ENCODE results near the gene DCHS1.

DCHS1 gene

DNA sequence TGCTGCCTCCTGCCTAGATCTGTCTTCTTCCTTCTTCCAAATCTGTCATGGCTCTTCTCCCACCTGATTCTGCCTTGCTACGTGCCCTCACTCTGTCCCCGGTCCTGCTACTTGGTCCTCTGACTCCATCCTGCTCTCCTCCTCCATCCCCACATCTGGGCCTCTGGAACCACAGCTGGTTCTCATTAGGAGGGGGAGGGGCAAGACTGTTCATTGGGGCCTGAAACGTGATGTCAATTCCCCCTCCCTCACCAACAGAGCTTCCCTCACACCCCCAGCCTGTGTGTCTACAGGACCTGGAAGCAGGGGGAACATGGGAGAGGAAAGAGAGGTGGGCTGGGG is 9.1 kb downstream of the DCHS1 start:
- Histone ChIP-seq H3K4me2 (ENCODE audit: low read length) (peak overlapping the region; percentile 80), H3K27me3 (ENCODE audit: low read depth, low read length) (peaks cover 19% of the 10 kb centered on the region; the same call in 1 of the 2 replicates), H4K20me1 (ENCODE audit: insufficient read depth, low read length) (no peaks in the 10 kb centered on the region), H3K4me3 (ENCODE audit: low read length) (peak overlapping the region; percentile 63), H3K9me3 (ENCODE audit: insufficient read depth, low read length) (no peaks in the 10 kb centered on the region), H3K27ac (ENCODE audit: low read length) (peak overlapping the region; percentile 65), H3K9ac (ENCODE audit: low read length) (peak overlapping the region; percentile 63), H3K4me1 (ENCODE audit: low read length) (peaks cover 27% of the 10 kb centered on the region), H3K36me3 (replicated peaks; ENCODE audit: low read depth, low read length) (no peaks in the 10 kb centered on the region), H3K79me2 (ENCODE audit: low read length) (no peaks in the 10 kb centered on the region), H2AFZ (ENCODE audit: low read depth, low read length) (peak overlapping the region; percentile 60)
- no peak for TF ChIP-seq EZH2phosphoT487 (IDR thresholded peaks at IDR 0.05; ENCODE audit: low read depth)
- TF ChIP-seq, protein P1, sequence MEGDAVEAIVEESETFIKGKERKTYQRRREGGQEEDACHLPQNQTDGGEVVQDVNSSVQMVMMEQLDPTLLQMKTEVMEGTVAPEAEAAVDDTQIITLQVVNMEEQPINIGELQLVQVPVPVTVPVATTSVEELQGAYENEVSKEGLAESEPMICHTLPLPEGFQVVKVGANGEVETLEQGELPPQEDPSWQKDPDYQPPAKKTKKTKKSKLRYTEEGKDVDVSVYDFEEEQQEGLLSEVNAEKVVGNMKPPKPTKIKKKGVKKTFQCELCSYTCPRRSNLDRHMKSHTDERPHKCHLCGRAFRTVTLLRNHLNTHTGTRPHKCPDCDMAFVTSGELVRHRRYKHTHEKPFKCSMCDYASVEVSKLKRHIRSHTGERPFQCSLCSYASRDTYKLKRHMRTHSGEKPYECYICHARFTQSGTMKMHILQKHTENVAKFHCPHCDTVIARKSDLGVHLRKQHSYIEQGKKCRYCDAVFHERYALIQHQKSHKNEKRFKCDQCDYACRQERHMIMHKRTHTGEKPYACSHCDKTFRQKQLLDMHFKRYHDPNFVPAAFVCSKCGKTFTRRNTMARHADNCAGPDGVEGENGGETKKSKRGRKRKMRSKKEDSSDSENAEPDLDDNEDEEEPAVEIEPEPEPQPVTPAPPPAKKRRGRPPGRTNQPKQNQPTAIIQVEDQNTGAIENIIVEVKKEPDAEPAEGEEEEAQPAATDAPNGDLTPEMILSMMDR (IDR thresholded peaks at IDR 0.05; ENCODE audit: low read depth, low read length): no peak

DNA sequence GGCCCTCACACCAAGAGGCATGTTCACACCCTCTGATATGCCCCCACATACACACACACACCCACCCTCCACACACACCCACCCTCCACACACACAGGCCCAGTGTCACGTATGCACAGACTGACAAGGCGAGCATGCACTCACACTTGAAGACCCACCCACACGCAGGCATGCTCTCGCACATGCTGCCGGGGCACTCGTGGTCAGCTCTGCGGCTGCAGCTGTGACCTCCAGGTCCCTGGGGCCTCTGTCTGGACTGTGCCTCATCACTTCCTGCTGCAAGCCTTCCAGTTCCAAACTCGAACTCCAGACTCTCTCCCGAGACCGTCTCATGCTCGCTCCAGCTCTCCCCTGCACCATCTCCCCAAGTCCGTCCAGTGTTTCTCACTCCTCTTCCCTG is 9.5 kb downstream of the DCHS1 start:
- H3K9ac ChIP-seq (ENCODE audit: low read length): no peak overlapping the region
- TF ChIP-seq, protein P1 (IDR thresholded peaks at IDR 0.05; ENCODE audit: low read depth, low read length): no peak
- no peak for TF ChIP-seq EZH2phosphoT487 (IDR thresholded peaks at IDR 0.05; ENCODE audit: low read depth)
- peak overlapping the region; percentile 80 for H3K4me2 ChIP-seq (ENCODE audit: low read length)
- no peak overlapping the region for H3K4me3 ChIP-seq (ENCODE audit: low read length)
- no peaks in the 10 kb centered on the region for H4K20me1 ChIP-seq (ENCODE audit: insufficient read depth, low read length)
- H3K27me3 ChIP-seq (ENCODE audit: low read depth, low read length): 0 out of 2 replicates have a peak, but pooled peaks cover 14% of the 10 kb centered on the region
- no peaks in the 10 kb centered on the region for H3K9me3 ChIP-seq (ENCODE audit: insufficient read depth, low read length)
- no peaks in the 10 kb centered on the region for H3K79me2 ChIP-seq (ENCODE audit: low read length)
- no peaks in the 10 kb centered on the region for H3K36me3 ChIP-seq (replicated peaks; ENCODE audit: low read depth, low read length)
- no peak overlapping the region for H3K27ac ChIP-seq (ENCODE audit: low read length)
- H2AFZ ChIP-seq (ENCODE audit: low read depth, low read length): no peak overlapping the region
- peaks cover 27% of the 10 kb centered on the region for H3K4me1 ChIP-seq (ENCODE audit: low read length)

DNA sequence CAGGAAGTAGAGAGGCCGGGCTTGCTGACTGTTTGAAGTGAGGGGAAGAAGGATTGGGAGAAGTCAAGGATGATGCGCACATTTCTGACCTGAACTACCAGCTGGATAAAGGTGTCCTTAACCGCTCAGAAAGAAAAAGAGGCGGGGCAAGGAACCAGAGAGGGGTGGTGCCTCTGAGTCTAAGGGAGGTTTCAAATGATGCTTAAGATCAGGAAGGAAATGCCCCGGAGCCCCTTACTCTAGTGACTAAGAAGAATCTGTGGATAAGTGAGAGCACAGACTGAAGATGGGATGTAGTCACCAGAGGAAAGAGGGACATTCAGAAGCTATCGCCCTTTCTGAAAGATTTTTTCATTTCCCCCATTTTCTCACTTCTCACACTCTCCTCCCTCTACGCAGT is 12.7 kb downstream of the DCHS1 start:
- Histone ChIP-seq H3K27me3 (ENCODE audit: low read depth, low read length) (0 out of 2 replicates have a peak, but pooled peaks cover 9% of the 10 kb centered on the region), H3K36me3 (replicated peaks; ENCODE audit: low read depth, low read length) (no peaks in the 10 kb centered on the region)

DNA sequence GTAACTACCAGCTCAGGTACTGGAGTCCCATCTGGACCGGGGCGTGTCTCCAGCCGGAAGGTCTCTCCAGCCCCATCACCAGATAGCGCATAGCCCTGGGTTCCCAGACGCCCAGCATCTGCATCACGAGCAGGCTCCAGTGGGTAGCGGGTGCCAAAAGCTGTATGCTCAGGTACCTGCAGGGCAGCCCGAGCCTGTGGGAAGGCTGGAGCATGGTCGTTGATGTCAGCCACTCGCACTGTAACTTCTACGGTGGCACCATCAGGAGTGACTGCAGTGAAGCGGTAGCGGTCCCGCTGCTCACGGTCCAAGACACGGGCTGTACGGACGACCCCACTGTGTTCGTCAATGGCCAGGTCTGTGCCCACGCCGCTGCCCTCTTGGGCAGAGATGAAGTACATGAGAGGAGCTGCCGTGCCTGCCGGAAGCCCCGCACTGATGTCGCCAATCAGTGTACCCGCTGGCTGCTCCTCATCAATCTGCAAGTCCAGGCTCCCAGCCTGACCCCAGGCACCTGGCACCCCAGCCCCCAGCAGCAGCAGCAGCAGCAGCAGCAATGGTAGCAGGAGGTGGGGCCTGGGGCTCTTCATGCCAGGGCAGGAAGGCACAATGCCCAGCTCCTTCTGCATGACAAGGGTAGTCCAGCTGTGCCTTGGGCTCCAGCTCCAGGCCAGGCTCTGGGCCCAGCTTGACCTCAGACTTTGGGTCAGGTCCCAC is 14.5 kb downstream of the DCHS1 start:
- no peaks in the 10 kb centered on the region for H3K36me3 ChIP-seq (replicated peaks; ENCODE audit: low read depth, low read length)
- TF ChIP-seq, protein P1 (IDR thresholded peaks at IDR 0.05; ENCODE audit: low read depth, low read length): no peak
- TF ChIP-seq EZH2phosphoT487 (IDR thresholded peaks at IDR 0.05; ENCODE audit: low read depth): no peak

More for the DNA sequence above, 12.7 kb downstream of the DCHS1 start:
- no peaks in the 10 kb centered on the region for H3K9me3 ChIP-seq (ENCODE audit: insufficient read depth, low read length)
- H3K4me3 ChIP-seq (ENCODE audit: low read length): no peak overlapping the region
- no peaks in the 10 kb centered on the region for H3K79me2 ChIP-seq (ENCODE audit: low read length)
- no peaks in the 10 kb centered on the region for H4K20me1 ChIP-seq (ENCODE audit: insufficient read depth, low read length)
- H3K4me2 ChIP-seq (ENCODE audit: low read length): no peak overlapping the region
- no peak overlapping the region for H3K9ac ChIP-seq (ENCODE audit: low read length)
- no peak overlapping the region for H3K27ac ChIP-seq (ENCODE audit: low read length)
- H2AFZ ChIP-seq (ENCODE audit: low read depth, low read length): no peak overlapping the region
- no peak for TF ChIP-seq EZH2phosphoT487 (IDR thresholded peaks at IDR 0.05; ENCODE audit: low read depth)
- TF ChIP-seq, protein P1 (IDR thresholded peaks at IDR 0.05; ENCODE audit: low read depth, low read length): no peak
- peaks cover 20% of the 10 kb centered on the region for H3K4me1 ChIP-seq (ENCODE audit: low read length)

More for the DNA sequence above, 14.5 kb downstream of the DCHS1 start:
- no peak overlapping the region for H3K27ac ChIP-seq (ENCODE audit: low read length)
- peaks cover 2% of the 10 kb centered on the region for H3K4me1 ChIP-seq (ENCODE audit: low read length)
- no peak overlapping the region for H3K9ac ChIP-seq (ENCODE audit: low read length)
- no peaks in the 10 kb centered on the region for H4K20me1 ChIP-seq (ENCODE audit: insufficient read depth, low read length)
- H3K4me2 ChIP-seq (ENCODE audit: low read length): no peak overlapping the region
- no peak overlapping the region for H3K4me3 ChIP-seq (ENCODE audit: low read length)
- H3K79me2 ChIP-seq (ENCODE audit: low read length): no peaks in the 10 kb centered on the region
- no peaks in the 10 kb centered on the region for H3K9me3 ChIP-seq (ENCODE audit: insufficient read depth, low read length)
- H2AFZ ChIP-seq (ENCODE audit: low read depth, low read length): no peak overlapping the region
- 0 out of 2 replicates have a peak, but pooled peaks cover 9% of the 10 kb centered on the region for H3K27me3 ChIP-seq (ENCODE audit: low read depth, low read length)
